Measurements from ENCODE around the gene GPX7.
A peak's percentile ranks its signal among the peaks of the same experiment; 100 is the strongest.
"Not testable (repeated sequence)": the region's sequence is repeated elsewhere in the genome, so short reads cannot be mapped to it uniquely, and the experiment has no call there.

The GPX7 gene

DNA sequence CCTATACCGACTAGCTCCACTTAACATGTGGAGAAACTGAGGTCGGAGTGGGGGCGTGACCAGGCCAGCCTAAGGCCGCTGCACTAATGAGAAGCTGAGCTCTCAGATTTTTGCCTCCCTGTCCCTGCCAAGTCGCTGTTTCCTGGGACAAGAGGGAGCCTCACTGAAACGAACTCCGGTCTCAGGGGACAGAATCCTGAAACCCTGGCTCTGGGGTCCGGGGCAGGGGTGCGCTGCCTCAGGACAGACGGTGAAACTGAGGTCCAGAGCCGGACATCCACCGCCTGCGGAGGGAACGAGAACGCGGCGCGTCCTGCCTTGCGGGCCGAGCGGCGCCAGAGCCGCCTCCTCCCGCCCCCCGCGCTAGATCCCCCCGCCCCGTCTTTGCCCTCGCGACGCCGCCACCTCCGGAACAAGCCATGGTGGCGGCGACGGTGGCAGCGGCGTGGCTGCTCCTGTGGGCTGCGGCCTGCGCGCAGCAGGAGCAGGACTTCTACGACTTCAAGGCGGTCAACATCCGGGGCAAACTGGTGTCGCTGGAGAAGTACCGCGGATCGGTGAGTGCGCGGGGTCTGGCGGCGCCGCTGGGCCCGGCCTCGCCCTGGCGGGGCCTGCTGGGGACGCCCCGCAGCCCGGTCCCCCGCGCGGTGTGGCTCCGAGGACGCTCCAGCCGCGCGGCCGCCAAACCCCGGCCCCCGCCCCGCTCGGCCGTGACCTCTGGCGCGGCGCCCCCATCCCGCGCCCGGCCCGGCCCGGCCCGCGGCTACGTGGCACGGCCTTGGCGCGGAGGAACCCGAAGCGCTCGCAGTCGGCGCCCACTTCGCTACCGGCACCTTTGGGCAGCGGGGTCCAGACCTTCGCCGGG, at the start of gene GPX7:
TSS of gene GPX7 (plus strand) at position 381 of the 865 bp plus-strand sequence. CDS start at position 420, 39 bp downstream.
- peak; percentile 68 for DNase-seq

DNA sequence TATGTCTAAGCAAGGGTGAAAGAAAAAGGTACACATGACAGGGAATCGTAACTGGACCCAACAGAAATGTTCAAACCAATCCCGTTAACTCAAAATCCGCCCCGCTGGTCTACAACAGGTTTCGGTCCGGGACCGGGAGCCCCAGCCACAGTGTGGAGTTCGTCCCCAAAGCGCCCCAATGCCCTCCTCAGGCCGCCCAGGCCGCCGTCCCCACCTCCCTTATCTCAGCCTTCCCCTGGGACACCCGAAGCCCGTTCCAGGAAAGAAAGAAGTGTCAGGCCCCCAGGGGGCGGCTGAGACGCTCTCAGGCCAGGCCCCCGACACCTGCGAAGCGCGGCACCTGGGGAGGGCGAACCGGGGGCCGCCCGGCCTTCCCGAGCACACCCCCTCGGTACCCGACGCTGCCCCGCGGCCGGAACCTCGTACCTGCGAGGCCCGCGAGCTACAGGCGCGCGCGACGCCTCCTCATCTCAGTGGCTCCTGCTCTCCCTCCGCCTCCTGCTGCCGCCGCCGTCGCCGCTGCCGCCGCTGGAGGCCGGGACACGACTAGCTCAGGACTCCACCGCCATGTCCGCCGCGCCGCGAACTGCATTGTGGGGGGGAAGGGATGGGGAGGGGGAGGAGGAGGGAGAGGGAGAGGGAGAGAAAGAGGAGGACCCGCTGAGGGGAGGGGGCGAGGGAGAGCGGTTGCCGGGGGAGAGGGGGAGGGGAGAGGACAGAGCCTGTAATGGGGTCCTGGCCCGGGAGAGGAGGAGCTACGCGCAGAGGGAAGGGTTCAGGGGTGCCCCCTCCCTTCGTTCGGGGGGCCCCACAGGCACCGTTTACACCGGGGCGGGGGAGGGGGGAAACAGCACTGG, 49.4 kb upstream of the GPX7 start, which contains the start of gene TUT4:
TSS of gene TUT4 (minus strand) at position 588 of the 857 bp plus-strand sequence. CDS start 26,812 bp downstream, outside the sequence.
- peak; percentile 76 for DNase-seq

DNA sequence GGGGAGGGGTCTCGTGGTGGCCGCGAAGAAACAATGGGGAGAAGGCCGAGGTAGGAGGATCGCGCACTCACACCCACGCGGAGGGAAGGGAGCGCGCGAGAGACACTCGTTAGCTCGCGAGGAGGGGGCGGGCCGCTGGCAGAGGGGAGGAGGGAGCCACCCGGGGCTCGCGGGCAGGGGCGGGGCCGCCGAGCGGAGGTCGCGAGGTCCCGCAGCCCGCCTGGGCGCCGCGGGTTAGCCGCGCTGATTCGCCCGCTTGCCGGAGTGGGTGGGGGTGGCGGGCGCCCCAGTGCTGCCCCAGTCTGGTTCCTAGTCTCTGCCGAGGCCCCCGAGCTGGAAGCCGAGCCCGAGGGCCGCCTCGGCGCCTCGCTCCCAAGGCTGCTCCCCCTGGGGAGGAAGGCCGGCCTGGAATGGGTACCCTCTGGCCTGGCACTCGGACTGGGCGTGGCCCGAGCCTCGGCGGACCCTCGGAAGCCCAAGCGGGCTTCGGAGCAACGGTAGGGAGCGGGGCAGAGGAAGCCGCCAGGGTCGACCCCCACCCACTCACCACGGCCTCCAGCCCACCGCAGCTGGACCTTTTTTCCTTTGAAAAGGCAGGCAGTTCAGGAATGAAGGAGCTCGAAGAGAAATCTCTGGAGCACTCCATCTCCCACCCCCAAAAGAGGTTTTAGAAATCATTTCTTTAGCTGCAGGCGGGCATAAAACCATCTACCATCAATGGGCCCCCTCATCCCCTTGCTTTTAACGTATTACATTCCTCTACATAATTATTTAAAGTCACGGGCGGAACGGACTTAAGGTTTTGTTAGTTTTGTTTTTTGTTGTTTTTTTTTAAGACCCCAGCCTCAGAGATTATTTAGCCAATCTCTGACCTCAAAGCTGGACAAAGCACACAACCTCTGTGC, 48.6 kb upstream of the GPX7 start:
- DNase-seq = peak; percentile 90

DNA sequence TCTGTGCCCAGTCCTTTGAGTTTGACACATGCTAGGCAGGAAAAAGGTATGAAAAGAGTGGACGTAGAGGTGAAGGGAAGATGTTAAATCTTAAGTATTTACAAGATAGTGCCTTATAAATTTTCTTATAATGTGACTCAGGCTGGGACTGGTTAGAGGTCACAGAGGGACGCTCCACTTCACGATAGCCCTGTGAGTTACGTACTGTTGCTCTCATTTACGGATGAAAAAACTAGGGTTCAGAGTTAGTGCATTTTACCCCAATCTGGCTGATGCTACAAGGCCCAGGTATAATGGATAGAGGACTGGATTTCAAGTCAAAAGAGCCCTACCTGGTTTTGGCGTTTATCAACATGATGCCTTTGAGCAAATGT, 47.9 kb upstream of the GPX7 start:
- DNase-seq = no peak

DNA sequence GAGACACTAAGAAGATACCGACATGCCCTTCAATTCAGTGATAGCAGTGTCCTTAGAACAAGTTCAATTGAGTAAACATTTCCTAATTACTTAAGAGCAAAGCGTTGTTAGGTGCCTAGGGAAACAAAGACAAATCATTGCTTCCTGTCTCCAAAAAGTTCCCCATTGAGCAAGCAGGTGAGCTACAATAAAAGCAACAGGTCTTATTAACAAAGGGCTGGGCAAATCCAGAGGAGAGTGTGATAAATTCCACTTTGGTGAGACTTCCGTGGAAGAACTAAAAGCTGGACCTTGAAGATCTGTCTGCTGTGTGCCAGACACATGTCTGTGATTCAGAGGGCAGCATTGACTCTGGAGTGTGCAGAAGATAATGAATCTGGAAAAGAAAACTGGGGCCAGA, 47.4 kb upstream of the GPX7 start:
- no peak for DNase-seq

DNA sequence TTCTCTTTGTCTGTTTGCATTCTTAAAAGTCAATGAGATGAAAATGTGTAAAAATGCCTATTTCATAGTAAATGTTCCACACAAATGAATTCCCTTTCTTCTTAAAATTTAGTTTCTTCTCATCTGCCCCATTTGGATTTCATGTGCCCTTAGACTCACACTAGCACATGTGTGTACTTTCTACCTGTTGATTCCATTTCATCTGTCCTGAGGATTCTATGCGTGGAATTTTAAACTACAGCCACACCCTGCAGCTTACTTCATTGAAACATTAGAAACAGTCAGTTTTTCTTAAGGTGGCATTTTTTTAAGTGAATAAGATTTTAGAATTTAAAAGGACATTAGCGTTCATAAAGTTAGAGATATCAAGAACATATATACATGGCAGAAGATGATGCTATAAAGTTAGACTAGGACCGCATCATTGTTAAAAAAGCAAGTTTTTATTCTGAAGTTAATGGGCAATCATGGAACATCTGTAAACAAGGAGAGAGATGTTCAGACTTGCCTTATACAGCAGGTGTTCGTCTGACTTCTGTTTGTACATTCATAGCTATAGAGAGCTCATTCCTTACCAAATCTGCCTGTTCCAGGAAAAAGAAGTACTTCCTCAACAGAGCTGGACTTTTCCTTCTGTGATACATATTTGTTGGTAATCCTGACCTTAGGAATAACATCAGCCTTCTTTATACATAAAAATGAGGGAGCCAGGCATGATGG, 45.4 kb upstream of the GPX7 start:
- DNase-seq = no peak

DNA sequence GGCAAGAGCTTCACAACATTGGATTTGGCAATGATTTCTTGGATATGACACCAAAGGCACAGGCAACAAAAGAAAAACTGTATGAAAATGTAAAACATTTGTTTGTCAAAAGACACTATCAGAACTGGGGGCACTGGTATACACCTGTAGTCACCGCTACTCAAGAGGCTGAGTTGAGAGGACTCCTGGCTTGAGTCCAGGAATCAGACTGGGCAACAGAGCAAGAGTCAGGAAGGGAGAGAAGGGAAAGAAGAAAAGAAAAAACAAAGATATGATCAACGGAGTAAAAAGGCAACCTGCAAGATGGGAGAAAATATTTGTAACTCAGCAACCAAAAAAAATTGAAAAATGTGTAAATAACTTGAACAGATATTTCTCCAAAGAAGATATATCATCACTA, 43.2 kb upstream of the GPX7 start:
- DNase-seq = no peak

DNA sequence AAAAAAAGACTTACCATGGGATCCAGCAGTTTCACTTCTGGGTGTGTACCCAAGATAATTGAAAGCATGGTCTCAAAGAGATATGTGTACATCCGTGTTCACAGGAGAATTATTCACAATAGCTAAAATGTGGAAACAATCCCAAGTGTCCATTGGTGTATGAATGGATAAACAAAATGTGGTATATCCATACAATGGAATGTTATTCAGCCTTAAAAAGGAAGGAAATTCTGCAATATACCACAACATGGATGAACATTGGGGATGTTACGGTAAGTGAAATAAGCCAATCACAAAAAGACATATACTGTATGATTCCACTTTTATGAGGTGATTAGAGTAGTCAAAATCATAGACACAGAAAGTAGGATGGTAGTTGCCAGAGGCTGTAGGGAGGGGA, 42.3 kb upstream of the GPX7 start:
- no peak for DNase-seq

DNA sequence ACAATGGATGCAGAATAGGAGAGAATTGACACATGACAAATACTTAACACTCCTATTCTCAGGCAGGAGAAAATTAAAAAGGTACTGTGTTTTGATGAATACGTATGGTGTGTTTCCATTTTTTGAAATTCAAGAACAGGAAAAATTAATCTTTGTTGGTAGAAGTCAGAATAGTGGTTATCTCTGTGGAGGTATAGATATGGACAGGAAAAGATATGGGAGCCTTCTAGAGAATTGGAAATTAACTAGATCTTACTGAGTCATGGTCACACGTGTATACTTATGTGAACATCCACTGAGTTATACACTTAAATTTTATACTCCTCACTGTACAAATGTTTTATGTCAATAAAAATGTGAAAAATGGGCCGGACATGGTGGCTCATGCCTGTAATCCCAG, 39.4 kb upstream of the GPX7 start:
- DNase-seq = no peak

DNA sequence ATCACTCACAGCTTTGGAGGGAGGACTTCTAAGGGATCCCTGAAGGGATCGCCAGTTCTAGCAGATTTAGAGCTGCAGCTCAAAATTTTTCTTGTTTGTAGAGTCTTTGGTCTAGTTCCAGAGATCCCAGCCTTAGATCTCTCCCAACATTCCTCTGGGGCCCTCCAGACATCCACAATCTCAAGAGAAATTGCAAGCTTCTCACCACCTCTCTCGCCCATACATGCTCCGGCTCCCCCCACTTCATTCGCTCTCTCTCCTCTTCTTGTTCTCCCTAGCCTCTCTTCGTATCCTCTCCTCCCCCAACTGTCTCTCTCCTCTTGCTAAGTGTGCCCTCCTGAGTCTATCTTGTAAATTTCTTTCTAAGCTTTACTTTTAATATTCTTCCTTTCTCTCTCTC, 34.2 kb upstream of the GPX7 start:
- DNase-seq = no peak

DNA sequence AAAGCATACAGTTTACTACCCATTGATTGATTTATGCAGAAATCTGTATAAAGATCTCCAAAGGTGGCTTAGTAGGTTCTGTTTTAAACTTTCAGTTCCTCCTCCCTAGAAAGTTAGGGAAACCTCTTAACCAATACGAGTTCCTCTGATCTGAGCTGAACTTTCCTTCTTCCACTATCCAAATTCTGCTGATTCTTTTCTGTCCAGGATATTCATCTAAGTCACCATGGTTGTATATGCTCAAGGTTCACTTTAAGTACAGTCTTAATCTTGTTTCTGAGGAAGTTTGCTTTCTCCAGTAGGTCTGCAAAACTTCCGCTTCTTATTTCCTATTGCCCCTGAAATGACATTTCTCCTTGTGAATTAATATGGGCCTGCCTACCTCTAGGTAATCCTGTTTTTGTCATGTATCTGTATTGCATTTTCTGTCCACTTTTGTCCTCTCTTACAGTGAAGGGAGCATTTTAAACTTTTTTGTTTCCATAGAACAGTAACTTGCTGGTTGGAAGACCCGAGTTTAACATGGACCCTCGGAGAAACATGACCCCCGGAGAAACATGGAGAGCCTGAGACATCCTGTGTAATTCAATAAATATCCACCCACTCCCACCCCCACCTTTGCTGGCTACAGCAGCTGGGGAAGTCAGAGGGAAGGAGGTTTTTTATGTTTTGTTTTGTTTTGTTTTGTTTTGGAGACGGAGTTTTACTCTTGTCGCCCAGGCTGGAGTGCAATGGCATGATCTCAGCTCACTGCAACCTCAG, 32.5 kb upstream of the GPX7 start:
- no peak for DNase-seq

DNA sequence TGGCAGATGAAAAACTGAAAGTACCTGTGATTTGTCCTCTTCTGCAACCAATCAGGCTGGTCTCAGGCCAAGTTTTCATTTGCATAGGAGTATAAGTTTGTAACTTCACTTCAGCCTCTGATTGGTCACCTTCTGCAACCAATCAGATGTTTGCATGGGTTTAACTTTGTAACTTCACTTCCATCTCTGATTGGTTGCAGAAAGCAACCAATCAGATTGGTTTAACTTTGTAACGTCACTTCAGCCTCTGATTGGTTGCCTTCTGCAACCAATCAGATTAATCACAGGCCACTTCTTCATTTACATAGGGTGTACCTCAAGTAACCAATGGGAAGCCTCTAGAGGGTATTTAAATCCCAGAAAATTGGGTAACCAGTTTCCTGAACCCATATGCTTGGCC, 30.4 kb upstream of the GPX7 start:
- DNase-seq = no peak

DNA sequence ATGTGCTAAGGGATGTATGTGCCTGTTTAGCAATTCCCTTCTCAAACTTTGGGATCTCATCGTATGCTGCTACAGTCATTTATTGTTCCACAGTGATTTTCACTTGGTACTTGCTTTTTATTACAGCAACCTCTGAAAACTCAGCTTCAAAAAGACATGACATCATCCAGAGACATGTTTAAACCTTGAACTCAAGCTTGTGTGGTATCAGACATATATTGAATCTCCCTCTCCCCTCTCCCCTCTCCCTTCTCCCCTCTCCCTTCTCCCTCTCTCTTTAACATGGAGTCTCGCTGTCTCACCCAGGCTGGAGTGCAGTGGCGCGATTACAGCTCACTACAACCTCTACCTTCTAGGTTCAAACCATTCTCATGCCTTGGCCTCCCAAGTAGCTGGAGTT, 29.8 kb upstream of the GPX7 start:
- DNase-seq = no peak

DNA sequence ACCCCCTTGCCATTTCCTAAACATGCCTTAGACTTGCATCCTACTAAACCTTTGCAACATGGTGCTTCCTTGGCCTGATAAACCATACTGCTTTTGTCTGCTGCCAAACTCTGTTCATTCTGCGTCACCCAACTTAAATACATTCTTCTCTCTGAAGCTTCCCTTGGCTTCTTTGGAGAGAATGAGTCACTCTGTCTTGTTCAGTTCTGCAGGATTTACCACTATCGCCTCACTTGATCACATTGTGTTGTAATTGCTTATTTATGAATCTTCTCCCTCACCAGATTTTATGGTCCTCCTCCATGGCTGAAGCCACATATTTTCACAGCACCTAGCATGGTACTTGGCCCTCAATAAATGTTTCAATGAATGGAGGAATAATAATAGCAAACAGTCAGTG, 27.6 kb upstream of the GPX7 start:
- no peak for DNase-seq

DNA sequence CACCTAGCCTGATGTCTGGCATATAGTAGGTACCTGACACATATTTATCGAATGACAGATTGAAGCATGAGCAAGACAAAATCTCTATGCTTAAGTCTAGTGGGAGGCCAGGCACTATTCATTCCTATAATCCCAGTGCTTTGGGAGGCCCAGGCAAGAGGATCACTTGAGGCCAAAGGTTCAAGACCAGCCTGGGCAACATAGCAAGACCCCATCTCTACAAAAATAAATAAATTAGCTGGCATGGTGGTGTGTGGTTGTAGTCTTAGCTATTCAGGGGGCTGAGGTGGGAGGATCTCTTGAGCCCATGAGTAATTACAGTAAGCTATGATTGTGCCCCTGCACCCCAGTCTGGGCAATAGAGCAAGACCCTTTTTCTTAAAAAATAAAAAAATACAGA, 26.1 kb upstream of the GPX7 start:
- no peak for DNase-seq

DNA sequence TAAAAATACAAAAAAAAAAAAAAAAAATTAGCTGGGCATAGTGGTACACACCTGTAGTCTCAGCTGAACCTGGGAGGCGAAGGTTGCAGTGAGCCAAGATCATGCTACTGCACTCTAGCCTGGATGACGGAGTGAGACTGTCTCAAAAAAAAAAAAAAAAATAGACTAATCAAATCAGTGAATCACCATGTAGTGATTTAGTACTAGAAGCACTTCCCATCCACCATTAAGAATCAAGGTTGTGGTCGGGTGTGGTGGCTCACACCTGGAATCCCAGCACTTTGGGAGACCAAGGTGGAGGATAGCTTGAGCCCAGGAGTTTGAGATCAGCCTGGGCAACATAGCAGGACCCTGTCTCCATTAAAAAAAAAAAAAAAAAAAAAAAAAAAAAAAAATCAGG, 24.1 kb upstream of the GPX7 start:
- not testable (repeated sequence) for DNase-seq

DNA sequence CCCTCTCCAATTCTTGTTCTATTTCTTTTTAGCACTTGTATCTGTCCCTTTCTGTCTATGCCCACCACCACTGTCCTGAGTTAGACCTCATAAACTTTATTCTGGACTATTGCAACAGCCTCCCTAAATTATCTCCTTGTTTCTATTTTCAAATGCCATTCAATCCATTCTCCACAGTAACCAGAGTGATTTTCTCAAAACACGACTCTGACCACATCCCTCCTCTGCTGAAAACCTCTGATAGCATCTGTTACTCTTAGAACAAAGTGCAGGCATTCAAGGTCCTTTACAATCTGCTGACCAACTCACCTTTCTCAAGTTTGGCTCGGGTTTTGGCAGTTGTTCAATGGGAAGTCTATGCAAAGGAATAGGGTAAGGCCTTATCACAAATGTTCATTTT, 22.8 kb upstream of the GPX7 start:
- DNase-seq = no peak

DNA sequence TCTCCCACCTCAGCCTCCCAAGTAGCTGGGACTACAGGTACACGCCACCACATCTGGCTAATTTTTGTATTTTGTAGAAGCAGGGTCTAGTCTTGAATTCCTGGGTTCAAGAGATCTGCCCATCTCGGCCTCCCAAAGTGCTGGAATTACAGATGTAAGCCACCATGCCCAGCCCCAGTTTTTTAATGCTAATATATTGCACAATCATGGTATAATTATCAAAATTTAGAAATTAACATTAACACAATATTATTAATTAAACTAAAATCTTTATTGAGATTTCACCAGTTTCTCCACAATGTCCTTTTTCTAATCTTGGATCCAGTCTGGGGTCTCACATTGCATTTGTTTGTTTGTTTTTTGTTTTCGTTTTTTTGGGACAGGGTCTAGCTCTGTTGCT, 21.9 kb upstream of the GPX7 start:
- no peak for DNase-seq

DNA sequence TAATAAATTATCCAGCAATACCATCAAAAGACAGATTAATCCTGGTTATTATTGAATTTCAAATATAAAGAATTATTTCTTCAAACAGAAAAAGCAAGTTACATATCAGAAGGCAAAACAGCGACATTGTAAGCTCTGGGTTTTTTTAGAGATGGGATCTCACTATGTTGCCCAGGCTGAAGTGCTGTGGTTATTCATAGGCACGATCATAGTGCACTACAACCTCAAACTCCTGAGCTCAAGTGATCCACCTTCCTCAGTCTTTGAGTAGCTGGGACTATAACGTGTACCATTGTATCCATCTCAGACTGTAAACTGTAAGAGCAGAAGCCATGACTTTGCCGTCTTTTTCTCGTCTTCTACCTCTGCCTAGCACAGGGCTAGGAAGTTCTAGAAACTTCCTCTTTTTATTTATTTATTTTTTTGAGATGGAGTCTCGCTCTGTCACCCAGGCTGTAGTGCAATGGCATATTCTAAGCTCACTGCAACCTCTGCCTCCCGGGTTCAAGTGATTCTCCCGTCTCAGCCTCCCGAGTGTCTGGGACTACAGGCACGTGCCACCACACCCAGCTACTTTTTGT, 20.0 kb upstream of the GPX7 start:
- no peak for DNase-seq

DNA sequence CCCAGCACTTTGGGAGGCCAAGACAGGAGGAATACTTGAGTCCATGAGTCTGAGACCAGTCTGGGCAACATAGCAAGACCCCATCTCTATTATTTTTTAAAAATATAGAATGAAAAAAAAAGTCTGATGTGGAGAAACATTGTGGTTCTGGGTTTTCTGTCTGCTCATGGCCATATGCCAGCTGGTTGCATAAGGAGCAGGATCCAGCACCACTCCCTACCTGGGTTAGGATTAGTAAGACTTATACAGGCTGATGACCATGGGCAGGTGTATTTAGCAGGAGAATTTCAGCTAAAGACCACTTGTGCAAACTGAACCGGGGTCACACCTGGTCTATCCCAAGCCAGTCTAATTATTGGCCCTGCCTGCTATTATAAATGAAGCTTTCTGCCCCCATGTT, 16.7 kb upstream of the GPX7 start:
- DNase-seq = no peak

DNA sequence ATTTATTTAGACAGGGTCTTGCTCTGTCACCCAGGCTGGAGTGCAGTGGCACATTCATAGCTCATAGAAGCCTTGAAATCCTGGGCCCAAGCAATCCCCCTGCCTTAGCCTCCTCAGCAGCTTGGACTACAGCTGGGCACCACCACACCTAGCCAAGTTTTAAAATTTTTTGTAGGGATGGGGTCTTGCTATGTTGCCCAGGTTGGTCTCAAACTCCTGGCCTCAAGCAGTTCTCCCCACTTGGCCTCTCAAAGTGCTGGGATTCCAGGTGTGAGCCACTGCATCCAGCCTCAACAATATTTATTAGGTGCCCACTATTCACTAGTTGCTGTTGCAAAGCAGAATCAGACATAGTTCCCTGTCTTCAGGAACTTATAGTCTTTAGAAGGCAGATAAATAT, 14.1 kb upstream of the GPX7 start:
- DNase-seq = no peak
